GM20431 (cell line): ENCODE results near the gene GLDC.
"Not testable (repeated sequence)": the region's sequence is repeated elsewhere in the genome, so short reads cannot be mapped to it uniquely, and the experiment has no call there.

Source experiments
- in situ Hi-C: fragments of 300-500 bp; cut with MseI, MboI; formaldehyde crosslinking; loops from one replicate; pipeline ENCODE4 v1.15.0; 2020; ENCODE audit warnings: low sequenced_read_pairs; ENCODE audit not compliant: unreplicated experiment

The GLDC gene

DNA sequence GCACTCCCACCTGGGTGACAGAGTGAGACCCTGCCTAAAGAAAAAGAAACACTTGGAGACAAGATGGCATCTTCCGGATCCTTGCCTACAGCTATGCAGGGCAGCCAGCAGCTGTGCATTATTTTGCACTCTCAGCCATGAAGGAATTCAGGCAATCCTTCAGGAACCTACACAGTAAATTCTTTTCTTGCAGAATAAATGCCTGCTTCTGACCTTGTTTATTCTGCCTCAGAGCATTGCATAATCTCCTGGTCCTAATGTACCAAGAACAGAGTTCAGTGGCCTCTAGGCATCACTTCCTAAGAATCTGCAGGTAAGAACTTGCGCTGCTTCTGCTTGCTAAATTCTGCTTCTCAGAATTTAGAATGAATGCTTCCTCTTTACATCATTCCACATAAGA is 16.8 kb downstream of the GLDC start:
- in situ Hi-C loops, result no loop called here

DNA sequence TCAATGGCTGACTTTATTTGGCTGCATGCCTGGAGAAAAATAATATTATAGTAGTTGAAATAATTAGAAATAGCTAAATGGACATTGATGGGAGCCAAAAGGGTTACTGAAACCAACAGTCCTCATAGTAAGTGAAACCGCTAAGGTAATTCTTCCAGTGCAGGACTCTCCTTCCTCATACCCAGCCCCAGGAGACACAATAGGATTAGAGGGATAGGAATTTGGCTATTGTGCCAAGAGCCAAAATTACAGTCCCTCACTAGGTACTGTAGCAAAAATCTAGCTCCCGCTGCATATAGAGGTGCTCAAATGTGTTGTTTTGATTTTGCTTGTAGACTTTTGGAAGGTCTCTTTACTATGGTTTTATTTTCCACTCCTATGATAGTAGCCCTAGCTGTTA is 20.2 kb downstream of the GLDC start:
- in situ Hi-C loops, result no loop called here

DNA sequence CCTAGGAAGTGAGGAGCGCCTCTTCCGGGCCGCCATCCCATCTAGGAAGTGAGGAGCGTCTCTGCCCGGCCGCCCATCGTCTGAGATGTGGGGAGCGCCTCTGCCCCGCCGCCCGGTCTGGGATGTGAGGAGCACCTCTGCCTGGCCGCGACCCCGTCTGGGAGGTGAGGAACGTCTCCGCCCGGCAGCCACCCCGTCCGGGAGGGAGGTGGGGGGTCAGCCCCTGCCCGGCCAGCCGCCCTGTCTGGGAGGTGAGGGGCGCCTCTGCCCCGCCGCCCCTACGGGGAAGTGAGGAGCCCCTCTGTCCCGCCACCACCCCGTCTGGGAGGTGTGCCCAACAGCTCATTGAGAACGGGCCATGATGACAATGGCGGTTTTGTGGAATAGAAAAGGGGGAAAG is 22.7 kb downstream of the GLDC start:
- in situ Hi-C loops, result not testable (repeated sequence)

DNA sequence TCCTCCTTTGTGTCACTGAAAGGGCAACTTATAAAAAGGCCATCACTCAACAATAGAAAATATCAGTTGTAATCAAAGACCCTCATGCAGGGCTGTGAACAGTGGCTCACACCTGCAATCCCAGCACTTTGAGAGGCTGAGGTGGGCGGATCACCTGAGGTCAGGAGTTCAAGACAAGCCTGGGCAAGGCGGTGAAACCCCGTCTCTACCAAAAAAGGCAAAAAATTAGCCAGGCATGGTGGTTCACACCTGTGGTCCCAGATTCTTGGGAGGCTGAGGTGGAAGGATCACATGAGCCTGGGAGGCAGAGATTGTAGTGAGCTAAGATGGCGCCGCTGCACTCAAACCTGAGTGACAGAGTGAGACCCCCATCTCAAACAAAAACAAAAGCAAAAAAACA is 24.7 kb downstream of the GLDC start:
- in situ Hi-C loops, result no loop called here

DNA sequence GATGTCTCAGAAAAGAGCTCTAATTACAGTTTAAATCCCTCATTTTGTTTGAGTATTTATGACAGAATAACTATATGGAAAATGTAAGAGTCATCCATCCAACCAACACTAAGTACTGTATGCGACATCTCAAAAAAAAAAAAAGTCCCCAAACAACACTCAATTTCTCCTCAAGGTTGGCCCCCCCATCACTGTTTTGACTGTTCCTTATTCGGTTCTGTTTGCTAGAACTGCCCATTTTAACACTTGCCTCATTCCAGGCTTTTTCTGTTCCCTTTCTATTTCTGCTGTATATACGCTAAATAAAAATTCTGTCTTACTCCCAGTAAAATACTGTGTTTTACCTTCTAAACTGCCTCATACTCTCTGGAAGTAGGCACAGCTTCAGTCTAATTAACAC is 25.2 kb downstream of the GLDC start:
- in situ Hi-C loops, result no loop called here

DNA sequence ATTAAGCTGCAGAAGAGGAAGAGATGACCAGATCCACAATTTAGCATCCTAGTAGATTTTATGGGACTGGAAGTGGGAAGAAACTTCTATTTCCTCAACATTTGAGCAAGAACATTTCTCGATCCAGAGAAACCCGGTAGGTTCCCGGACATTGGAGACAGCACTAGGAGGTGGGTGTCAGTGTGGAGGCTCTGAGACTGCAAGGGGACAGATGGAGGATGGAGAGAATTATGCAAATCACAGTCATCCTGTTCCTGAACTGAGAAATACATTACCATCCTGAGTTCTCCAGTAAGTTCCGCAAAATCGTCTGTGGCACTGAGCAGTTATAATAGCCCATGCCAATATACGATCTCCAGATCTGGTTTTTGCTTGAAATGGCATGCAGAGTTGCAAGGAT is 25.6 kb downstream of the GLDC start:
- in situ Hi-C loops, result no loop called here

DNA sequence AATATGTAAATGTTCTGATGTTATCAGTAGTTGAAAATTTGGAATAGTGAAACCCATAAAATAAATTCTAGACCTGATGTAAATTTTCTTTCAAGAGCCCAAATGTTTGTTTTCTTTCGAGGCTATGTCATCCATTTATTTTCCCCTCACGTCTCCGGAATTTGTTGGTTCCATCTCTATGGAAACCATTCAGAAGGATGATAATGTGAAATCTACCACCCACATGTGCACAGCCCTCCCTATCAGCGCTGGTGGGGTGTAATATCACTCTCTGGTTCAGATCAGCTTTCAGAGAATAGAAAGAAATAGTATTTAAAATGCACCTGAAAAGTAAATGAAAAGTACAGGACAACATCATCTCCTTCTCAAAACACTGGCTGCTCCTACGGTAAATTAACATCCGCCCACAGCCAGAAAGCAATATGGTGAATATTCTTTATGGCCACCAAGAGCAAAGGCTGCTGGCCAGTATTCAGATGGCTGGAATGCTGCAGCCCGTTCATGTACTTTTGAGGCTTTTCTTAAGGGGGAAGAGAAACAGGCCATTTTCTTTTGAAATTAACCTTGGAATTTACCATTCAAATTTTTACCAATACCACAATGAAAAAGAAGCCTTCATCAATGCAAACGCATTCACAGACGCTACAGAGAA is 28.5 kb downstream of the GLDC start:
- in situ Hi-C loops, result no loop called here

DNA sequence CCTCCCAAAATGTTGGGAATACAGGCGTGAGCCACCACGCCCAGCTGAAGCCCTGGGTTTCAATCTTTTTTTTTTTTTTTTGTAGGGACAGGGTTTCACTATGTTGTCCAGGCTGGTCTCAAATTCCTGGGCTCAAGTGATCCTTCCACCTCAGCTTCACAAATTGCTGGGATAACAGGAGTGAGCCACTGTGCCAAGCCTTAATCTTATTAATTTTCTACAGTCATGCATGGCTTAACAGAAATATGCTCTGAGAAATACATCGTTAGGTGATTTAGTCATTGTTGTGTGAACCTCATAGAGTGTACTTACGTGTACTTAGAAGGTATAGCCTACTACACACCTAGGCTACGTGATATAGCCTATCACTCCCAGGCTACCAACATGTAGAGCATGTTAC is 31.0 kb downstream of the GLDC start:
- in situ Hi-C loops, result no loop called here

DNA sequence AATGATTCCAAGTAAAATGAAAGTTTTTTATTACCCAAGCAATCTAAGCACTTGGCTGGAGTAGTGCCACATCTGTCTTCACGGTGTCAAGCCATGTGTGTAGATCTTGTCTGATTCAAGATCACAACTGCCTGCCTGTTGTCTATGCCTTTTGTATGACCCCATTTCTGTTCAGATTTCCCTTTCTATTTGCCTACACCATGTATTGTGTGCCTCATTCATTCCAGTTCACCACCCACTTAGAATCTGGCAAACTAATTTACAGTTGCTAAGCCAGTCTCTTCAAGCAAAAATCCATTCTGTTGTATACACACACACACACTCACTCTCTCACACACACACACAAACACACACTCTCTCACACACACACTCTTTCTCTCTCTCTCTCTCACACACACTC is 33.7 kb downstream of the GLDC start:
- in situ Hi-C loops, result no loop called here

DNA sequence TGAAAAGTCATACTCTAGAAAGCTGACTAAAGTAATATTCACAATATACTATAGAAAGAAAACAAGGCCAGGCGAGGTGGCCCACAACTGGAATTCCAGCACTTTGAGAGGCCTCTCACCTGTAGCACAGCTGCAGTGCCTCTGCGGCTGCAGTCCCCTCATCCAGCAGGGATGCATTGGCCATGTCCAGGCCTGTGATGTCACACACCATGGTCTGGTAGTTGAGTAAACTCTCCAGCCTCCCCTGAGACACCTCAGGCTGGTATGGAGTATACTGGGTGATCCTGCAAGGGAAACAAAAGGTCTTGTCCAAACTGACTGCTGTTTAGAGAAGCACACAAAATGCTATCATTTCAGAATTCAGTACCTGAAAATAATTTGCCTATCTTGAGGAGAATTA is 35.5 kb downstream of the GLDC start:
- in situ Hi-C loops, result no loop called here

DNA sequence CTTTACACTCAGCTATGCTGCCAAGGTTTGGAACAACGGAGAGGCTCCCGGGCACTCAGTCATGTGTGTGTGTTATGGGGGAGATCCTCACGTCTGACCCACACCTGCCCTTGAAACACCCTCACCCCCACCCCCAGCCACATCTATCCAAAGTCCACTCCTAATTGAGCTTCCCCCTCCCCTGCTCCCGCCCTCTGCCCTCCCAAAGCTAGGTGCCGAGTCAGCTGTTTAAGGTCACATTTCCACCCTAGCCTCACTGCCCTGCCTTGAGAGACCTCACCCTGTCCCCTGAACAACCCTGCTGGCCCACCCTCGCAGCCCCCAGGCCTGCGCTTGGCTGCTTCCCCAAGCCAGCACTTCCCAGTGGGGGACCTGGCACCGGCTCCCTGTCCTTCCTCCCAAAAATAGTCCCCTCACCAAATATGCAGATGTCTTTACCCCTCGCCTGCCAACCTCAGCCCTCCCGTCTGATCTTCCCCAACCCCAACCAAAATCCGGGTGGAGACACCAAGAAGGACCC is 36.0 kb downstream of the GLDC start:
- in situ Hi-C loops, result no loop called here

DNA sequence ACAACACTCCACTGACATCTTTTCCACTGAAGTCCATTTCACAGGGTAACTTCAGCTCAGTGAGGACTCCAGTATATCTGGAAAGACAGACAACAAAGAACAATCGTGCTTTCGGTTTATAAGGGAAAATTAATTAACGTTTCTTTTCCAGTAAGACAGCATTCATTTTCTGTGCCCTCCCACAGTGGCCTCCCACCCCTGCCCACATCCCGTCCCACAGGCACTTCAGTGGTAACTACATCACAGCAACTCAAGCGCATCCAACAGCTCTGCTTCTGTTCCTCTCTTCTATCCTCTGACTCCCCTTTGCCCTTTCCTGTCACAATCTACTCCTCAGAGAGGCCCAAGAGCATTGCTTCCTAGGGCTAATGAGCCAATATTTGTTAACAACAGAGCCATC is 40.3 kb downstream of the GLDC start:
- in situ Hi-C loops, result no loop called here

DNA sequence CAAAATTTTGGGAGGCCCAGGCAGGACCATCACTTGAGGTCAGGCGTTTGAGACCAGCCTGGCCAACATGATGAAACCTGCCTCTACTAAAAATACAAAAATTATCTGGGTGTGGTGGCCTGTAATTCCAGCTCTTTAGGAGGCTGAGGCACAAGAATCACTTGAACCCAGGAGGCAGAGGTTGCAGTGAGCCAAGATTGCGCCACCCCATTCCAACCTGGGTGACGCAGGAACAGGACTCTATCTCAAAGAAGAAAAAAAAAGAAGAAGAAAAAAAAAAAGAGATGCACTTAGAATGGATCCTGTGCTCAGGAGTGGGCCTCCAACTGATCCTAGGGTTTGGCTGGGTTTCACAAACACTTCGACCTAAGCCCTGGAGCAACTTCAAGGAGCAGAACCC is 45.1 kb downstream of the GLDC start:
- in situ Hi-C loops, result no loop called here

DNA sequence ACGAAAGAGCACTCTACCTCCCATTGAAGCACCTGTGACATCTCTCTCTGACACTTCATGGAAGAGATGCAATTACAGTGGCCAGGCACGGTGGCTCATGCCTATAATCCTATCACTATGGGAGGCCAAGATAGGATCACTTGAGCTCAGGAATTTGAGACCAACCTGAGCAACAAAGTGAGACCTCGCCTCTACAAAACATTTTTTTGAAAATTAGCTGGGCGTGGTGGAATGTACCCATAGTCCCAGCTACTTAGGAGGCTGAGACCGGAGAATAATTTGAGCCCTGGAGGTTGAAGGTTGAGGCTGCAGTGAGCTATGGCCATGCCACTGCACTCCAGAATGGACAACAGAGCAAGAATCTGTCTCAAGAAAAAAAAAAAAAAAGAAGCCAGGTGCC is 45.5 kb downstream of the GLDC start:
- in situ Hi-C loops, result no loop called here

DNA sequence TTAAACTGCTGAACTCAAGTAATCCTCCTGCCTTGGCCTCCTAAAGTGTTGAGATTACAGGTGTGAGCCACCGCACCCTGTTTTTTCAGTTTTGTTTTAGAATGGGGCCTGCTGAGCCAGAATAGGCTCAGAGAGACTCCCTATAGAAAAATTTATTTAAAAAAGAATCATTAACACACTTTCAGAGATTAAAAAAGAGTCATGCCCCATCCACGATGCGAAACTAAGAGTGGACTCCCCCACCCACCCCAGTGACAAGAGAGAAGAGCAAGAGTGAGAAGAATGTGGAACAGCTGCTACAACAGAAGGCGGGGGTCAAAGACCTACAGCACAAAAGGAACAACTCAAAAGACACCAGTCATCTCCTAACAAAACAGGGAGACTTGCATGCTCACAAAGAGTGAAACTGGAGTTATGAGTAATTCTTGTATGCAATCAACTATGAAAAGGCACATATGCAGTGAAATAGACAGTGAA is 47.2 kb downstream of the GLDC start:
- in situ Hi-C loops, result no loop called here

DNA sequence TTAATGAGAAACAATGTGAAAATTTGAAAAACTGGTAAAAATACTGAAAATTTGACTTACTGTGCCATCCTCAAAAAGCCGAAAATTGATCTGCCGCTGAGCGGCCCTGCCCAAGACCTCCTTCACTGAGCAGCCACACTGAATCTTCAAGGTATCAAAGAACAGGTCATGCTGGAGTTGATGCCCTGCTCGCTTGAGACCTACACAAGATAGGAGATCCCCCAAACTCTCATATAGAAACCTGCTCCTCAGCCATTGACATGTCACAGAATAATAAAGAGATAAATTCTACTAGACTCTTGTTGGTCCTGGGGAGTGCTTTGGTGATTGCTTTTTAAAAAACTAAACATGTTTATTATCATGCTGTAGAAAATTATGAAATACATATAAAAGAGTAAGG is 52.7 kb downstream of the GLDC start:
- in situ Hi-C loops, result no loop called here

DNA sequence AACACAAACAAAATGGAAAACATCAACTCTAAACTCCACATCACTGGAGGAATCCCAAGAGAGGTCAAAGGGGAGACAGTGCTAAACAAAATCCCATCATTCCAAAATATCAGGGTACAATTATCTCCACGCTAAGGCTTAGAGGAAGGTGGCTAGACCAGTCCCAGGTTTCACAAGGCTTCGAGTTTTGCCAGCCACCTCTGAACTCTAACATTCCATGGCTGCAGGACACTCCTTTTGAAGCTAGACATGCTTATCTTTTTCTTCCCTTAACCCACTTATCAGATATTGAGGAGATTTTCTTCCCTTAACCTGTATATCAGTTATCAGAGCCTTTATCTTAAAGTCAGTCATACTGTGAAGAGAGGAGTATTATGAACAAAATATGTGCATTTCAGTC is 53.3 kb downstream of the GLDC start:
- in situ Hi-C loops, result no loop called here

DNA sequence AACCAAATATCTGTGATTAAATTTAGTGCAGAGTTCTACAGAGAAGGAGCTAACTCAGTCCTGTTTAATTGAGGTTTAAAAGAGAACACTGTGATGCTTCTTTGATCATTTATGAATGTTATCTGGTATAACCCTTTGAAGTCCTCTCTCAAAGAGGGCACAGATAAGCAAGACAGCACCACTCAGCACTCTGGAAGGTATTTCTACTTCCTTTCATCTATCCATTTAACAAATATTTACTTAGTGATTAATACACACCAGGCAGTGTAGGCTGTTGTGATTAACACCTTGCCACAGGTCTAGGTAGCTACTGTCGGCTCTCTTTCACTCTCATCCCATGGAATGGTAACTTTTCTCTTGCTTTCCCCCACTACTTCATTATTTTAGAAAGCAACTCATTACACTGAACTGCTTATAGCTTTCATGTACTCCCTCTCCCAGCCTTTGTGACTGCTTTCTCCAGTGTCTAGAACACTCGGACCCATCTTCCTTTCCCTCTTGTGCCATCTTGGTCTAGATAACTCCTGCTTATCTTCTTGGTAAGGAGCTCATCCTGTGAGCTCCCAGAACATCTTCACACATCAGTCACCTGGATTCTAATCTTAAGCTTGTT is 54.7 kb downstream of the GLDC start:
- in situ Hi-C loops, result no loop called here

DNA sequence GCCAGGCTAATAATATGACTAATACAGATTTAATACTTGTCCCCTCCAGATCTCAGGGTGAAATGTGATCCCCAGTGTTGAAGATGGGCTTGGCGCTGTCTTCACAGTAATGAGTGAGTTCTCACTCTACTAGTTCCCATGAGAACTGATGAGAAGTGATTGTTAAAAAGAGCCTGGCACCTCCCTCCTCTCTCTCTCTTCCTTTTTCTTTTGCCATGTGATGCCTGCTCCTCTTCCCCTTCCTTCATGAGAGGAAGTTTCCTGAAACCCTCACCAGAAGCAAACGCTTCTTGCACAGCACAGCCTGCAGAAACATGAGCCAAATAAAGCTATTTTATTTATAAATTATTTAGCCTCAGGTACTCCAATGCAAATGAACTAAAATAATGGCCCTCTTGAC is 55.2 kb downstream of the GLDC start:
- in situ Hi-C loops, result no loop called here

DNA sequence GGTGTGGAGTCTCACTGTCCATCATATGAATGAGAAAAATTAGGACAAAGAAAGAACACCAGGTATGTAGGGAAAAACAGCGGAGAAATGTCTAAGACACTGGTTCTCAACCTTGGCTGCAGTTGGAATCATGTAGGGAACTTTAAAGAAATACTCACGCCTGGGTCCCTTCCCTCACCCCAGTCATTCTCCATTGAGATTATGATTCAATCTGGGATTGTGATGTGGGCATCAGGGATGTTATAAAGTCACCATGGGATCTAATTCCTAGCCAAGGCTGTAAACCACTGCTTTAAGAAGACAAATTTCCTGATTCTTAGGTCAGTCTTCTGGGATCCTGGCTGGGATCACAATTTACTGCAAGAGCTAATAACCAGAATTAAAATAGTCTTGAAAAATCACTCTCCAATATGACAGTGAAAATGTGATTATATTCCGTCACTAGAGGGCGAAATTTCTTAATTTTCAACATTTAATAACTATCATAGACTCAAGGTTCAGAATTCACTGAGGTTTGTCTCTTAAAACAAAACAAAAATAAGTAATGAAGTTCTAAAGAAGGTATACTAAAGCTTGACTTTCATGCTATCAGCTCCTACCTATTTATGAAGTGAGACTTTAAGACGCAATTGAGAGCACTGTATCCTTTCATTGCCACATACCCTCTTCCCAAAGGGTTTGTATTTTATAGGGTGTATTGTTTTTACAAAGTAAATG is 60.5 kb downstream of the GLDC start:
- in situ Hi-C loops, result loop anchor here (10.0 kb wide), 1 partner anchor 90 kb away; no protein-coding TSS in a partner anchor

DNA sequence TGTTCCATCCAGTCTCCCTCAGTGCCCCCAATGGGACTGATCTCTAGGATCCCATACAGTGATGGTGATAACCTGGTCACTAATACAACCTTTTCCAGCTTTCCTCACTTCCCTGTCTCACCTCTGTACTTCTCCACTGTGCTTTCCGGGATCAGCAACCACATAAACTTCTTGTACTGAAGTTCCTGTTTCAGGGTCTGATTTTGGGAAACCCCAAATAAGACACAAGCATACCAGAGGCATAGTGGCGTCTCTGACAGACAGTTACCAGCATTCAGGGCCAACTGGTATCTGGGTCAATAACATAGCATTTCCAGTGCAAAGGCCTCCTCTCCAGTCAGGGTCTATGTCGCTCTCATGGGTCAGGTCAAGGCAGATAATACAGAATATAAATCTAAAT is 64.3 kb downstream of the GLDC start:
- in situ Hi-C loops, result loop anchor here (10.0 kb wide), 1 partner anchor 94 kb away; no protein-coding TSS in a partner anchor
